Daoy (cell line): ENCODE results near the gene ACOT8. TPM values are rescaled to one million over a fixed set of nuclear protein-coding genes. Genes with fewer than 3 reads are reported as not detected.
"Not testable (repeated sequence)": the region's sequence is repeated elsewhere in the genome, so short reads cannot be mapped to it uniquely, and the experiment has no call there.

Source experiments
- DNase-seq: peaks from one replicate; pipeline ENCODE4 v3.0.0-alpha.2; 2015; ENCODE audit warnings: low read depth
- total RNA-seq: library from RNA; depleted of rRNA; stranded (reverse); fragments of >200 nt; shearing (Covaris generic); gene quantifications from 2 replicates; pipeline ENCODE4 v1.2.3, GENCODE V29; 2014

ACOT8 gene
- total RNA-seq, 1 experiment from 2014 or later = 46.8 TPM

DNA sequence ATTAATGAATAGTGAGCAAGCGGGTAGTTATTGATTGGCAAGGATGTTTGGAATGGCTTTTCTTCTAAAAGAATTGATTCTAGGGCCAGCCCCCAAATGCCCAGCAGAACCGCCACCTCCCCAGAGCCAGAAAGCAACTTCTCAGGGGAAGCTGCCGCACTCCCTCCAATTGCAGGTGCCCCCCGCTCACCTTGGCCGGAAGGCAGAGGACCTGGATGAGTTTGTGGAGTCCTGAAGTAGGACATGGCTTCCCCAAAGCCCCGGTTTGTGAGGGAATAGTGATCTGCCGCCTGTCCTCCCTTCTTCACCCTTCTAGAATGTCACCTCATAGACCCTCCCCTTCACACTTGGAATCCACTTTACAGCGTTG, 30.1 kb upstream of the ACOT8 start, which contains the start of gene SPATA25:
SPATA25 (minus strand) TSS at position 277 of the 370 bp plus-strand sequence; CDS start at position 245, 32 bp downstream.
- DNase-seq = no peak

- DNase-seq = no peak
Observed at GRCh38 chr20:45886590-45887345, 29.6 kb upstream of the ACOT8 start.

GRCh38 chr20:45883100-45883469, 25.9 kb upstream of the ACOT8 start:
- DNase-seq = no peak

GRCh38 chr20:45882469-45883099, 25.4 kb upstream of the ACOT8 start:
- no peak for DNase-seq

DNA sequence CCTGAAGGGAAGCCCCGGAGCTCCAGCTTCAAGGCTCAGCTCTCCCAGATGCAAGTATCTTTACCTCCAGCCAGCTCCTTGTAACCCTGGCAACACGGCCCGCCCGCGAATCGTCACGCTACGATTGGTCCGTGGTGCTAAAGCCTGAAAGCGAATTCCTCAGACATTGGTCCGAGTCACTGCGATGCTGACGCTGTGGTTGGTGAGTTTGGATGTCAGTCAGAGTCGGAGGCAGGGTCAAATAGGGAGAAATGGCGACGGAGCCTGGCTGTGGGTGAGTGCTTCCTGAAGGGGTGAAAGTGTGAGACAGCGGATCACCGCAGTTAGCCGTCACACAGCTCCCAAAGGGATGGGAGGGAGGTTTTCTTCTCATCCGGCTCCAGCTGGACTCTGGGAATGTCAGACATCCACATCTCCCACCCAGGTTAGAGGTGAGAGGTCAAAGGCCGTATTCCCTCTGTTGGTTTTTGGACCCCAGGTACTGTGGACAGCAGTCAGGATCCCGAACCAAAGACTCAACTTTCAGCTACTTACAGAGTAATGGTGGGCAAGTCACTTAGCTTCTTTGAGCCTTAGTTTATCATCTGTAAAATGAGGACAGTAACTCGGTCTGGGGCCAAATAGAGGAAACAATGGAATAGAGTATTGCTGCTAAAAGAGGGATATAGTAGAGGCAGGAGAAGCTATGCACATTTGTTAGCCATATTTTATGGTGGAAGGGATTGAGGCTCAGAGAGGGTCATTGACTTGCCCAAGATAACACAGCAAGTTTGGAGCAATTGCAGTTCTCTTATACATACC, 24.0 kb upstream of the ACOT8 start, which contains the start of gene ZSWIM1:
ZSWIM1 (plus strand) TSS at position 240 of the 801 bp plus-strand sequence. CDS start 1,366 bp downstream, outside the sequence.
- peak; percentile 99 for DNase-seq

GRCh38 chr20:45878076-45878761, 21.0 kb upstream of the ACOT8 start:
- no peak for DNase-seq

- DNase-seq = no peak
Observed at GRCh38 chr20:45874576-45874975, 17.4 kb upstream of the ACOT8 start.

GRCh38 chr20:45874104-45874481, 16.9 kb upstream of the ACOT8 start:
- not testable (repeated sequence) for DNase-seq

DNA sequence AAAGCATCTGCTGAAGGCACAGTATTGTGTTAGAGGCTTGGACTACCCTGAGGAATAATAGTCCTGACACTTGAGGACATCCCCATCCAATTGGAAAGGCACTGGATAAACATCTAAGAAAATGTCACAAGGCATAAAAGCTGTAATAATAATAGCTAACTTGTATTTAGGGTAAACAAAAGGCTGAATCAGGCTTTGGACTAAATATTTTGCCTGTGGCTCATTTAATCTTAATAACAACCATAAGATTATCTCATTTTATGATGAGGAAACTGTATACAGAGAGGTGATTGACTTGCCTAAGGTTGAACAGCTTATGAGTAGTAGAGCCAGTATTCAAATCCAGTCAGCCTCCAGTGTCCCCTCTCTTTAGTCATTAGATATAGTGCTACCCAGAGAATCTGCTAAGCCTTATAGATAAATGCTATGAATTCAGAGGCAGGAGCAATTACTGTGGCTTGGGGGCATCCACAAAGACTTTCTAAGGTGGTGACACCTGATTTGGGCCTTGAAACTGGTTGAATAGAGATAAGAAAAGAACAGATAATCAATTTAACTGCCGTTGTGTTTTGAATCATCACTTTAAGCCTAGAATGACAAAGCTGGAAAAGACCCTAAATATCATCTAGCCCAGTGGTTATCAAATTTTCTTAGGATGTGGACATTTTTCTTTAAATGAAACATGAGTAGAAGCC, 16.4 kb upstream of the ACOT8 start:
- DNase-seq = no peak

- no peak for DNase-seq
Observed at GRCh38 chr20:45872626-45873025, 15.4 kb upstream of the ACOT8 start.

- DNase-seq = peak; percentile 41
Observed at GRCh38 chr20:45867819-45868176, 10.6 kb upstream of the ACOT8 start.

DNA sequence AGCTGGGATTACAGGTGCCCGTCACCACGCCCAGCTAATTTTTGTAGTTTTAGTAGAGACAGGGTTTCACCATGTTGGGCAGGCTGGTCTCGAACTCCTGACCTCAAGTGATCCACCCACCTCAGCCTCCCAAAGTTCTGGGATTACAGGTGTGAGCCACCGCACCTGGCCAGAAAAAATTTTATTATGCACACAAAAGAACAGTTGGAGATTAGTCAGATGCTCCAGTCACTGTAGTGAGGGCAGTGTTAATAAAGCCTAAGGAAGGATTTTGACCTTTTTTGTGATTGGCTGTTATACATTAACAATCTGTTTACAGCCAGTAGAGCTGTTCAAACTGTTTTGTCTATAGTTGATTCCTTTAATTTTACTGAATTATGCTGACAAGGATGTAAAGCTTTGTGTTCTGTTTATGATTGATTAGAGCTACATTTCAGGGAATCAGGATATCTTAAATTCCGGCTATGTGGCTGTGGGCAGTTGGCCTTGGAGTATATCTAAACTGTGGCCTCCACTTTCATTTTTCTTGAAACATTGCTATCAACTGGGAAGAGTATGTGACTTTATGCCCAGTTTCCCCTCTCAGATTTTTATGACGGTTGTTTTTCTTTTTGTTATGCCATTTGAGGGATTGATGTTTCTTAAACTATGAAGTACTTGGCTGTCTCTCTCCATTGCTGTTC, 10.1 kb upstream of the ACOT8 start:
- DNase-seq = no peak

DNA sequence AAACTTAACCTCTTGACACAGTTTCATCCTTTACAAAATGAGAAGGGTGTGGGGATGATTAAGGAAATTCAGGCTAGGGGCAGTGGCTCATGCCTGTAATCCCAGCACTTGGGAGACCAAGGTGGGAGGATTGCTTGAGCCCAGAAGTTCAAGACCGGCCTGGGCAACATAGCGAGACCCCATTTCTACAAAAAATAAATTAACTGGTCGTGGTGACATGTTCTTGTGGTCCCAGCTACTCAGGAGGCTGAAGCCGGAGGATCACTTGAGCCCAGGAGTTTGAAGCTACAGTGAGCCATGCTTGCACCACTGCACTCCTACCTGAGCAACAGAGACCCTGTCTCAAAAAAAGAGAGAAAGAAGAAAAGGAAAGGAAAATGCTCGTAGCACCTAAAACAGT, 9.3 kb upstream of the ACOT8 start:
- no peak for DNase-seq

- no peak for DNase-seq
Observed at GRCh38 chr20:45863543-45864470, 6.6 kb upstream of the ACOT8 start.

DNA sequence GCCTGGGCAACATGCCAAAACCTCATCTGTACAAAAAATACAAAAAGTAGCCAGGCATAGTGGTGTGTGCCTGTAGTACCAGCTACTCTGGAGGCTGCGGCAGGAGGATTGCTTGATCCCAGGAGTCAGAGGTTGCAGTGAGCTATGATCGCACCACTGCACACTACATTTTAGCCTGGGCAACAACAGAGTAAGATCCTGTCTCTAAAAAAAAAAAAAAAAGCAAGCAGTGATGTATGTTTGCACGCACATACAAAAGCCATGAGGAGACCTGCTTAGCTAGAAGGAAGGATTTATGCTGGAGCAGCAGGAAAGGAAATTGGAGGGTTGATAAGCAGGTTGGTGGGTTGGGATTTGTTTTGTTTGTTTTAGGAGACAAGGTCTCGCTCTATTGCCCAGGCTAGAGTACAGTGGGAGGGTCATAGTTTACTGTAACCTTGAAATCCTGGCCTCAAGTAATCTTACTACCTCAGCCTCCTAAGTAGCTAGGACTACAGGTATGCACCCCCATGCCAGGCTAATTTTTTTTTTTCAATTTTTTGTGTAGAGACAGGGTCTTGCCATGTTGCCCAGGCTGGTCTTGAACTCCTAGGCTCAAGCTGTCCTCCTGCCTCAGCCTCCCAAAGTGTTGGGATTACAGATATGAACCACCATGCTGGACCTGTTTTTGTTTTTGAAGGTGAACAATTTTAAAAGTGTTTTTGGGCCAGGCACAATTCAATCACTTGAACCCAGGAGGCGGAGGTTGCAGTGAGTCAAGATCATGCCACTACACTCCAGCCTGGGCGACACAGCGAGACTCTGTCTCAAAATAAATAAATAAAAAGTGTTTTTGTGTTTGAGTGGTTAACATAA, 4.3 kb upstream of the ACOT8 start:
- peak; percentile 25 for DNase-seq

DNA sequence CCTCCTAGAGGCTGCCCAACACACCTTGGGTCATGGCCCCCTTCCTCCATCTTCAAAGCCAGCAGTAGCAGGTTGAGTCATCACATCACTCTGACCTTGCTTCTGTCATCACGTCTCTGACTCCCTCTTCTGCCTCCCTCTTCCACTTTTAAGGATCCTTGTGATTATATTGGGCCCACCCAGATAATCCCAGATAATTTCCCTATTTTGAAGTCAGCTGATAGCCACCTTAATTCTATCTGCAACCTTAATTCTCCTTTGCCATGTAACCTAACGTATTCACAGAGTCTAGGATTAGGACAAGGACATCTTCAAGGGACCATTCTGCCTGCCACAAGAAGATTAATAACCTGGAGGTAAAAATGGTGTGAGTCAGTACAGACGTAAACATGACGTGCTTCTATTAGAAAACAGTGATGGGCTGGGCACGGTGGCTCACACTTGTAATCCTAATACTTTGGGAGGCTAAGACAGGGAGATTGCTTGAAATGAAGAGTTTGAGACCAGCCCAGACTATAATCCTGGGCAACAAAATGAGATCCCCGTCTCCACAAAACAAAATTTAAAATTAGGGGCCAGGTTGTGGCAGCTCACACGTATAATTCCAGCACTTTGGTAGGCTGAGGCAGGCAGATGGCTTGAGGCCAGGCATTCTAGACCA, 3.5 kb upstream of the ACOT8 start:
- DNase-seq = no peak

GRCh38 chr20:45859916-45860315, 2.7 kb upstream of the ACOT8 start:
- DNase-seq = no peak

GRCh38 chr20:45857882-45858216, 657 bp upstream of the ACOT8 start:
- no peak for DNase-seq
